KBM-7 (cell line): ENCODE measurements around the gene ULBP2.
"Not testable (repeated sequence)": the region's sequence is repeated elsewhere in the genome, so short reads cannot be mapped to it uniquely, and the experiment has no call there.

ENCODE experiments used
- DNase-seq: peaks from one replicate; pipeline ENCODE4 v3.0.0-alpha.2; 2015
- in situ Hi-C: fragments of 300-500 bp; cut with MboI; formaldehyde crosslinking; loops from 2 replicates; pipeline ENCODE4 v1.14.3; 2020; ENCODE audit warnings: low sequenced_read_pairs, low pct_unique_long_range_greater_than_20kb, mixed read lengths

ULBP2 gene

GRCh38 chr6:149906405-149906804, 35.4 kb upstream of the ULBP2 start:
- in situ Hi-C loops, result no loop called here
- no peak for DNase-seq

DNA sequence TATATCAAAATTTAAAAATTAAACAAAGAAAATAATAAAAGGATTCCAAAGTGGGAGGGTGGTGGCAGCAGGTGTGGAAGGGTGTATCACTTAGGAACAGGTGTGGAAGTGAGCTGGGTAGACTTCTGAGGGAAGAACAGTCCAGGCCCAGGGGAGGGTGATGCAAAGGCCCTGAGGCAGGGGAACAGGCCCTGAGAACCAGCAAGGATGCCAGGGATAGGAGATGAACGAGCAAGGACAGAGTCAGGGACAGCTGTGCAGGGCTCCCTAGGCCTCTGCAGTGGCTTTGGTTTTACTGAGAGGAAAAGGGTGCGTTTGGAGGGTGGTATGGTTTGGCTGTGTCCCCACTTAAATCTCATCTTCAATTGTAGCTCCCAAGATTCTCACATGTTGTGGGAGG, 34.5 kb upstream of the ULBP2 start:
- in situ Hi-C loops, result no loop called here

GRCh38 chr6:149908480-149908879, 33.3 kb upstream of the ULBP2 start:
- DNase-seq, in situ Hi-C loops: not testable (repeated sequence)

More for the DNA sequence above, 34.5 kb upstream of the ULBP2 start:
- DNase-seq, result no peak

- in situ Hi-C loops, result no loop called here
- DNase-seq, result no peak
Measured at GRCh38 chr6:149909701-149910470, 31.9 kb upstream of the ULBP2 start.

- no peak for DNase-seq
- in situ Hi-C loops, result no loop called here
Measured at GRCh38 chr6:149910721-149911151, 31.1 kb upstream of the ULBP2 start.

DNA sequence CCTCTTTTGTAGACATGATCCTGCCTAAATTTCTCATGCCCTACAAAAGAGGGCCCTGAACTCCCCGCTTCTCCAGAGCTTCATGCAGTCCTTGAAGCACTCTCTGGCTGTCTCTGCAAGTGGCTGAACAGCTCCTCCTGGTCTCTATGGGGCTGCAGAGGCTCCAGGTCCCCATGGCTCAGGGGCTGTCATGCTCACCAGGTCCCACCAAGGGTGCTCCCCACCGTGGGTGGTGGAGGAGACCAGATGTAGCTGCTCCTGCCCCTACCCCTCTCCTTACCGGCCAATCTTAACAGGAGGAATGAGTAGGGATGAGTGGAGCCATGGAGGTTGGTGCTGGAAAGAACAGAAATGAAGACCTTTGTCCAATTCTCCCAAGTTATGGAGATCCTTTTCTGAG, 29.1 kb upstream of the ULBP2 start:
- in situ Hi-C loops, DNase-seq: not testable (repeated sequence)

DNA sequence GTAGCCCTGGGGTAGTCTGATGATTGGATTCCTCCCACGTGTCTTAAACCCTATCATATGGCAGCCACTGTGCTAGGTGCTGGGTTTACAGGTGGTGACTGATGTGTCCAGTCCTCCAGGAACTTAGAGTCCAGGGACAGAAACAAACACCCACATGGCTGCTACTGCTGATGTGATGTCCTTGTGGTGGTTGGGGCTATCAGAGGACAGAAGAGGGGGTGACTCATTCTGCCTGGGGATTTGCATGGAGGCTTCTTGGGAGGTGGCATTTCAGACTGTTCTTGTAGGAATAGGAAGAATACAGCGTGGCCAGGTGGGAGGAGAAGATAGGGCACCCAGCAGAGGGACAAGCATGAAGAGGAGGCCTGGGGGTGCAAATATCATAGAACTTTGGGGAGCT, 28.7 kb upstream of the ULBP2 start:
- in situ Hi-C loops, result no loop called here
- no peak for DNase-seq

DNA sequence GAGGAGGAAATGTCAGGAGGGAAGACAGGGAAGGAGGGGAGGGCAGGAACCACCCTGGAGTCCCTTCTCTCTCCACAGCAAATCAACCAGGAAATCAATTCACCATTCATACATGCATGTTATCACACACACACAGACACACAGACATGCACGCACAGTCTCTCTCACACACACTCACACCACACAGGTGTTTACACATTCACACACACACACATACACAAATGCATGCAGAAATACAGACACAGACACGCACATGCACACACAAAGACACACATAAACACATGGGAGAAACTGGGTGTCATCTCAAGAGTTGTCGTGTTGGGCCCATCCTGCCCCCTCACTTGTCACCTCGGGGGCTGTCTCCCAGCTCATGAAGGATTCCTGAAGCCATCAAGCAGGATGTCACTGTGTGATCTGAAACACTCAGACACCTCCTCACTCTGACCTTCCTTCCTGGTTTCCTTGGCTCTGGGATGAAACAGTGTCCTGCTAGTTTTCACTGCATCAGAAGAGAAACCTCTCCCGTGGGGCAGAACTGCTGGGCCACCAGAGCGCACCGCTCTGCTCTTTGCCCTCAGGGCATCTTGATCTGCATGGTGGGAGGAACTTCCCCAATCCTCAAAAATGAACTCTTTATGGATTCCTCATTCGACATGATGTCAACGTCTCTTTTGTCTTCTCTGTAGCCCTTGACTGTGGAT, 28.1 kb upstream of the ULBP2 start:
- no peak for DNase-seq
- in situ Hi-C loops, result no loop called here

- no peak for DNase-seq
Measured at GRCh38 chr6:149915970-149916865, 25.6 kb upstream of the ULBP2 start.

DNA sequence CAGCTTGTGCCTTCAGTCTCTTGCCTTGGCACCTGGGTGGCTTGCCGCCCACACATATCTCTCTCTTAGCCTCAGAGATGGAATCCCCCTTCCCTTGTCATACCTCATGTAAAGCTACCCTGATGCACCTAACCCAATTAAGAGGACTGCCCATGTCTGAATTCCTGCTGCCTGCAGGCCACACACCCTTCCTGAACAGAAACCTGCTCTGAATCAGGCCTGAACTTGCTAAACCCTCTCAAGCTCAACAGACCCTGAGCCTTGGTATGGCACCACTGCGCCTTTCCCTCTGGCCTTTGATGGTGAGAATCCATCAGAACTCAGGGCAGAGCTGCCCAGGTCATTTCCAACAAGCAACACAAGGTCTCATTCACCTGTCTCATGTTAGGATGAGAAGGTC, 24.1 kb upstream of the ULBP2 start:
- in situ Hi-C loops, result no loop called here

More at GRCh38 chr6:149915970-149916865, 25.6 kb upstream of the ULBP2 start:
- in situ Hi-C loops, result no loop called here

DNA sequence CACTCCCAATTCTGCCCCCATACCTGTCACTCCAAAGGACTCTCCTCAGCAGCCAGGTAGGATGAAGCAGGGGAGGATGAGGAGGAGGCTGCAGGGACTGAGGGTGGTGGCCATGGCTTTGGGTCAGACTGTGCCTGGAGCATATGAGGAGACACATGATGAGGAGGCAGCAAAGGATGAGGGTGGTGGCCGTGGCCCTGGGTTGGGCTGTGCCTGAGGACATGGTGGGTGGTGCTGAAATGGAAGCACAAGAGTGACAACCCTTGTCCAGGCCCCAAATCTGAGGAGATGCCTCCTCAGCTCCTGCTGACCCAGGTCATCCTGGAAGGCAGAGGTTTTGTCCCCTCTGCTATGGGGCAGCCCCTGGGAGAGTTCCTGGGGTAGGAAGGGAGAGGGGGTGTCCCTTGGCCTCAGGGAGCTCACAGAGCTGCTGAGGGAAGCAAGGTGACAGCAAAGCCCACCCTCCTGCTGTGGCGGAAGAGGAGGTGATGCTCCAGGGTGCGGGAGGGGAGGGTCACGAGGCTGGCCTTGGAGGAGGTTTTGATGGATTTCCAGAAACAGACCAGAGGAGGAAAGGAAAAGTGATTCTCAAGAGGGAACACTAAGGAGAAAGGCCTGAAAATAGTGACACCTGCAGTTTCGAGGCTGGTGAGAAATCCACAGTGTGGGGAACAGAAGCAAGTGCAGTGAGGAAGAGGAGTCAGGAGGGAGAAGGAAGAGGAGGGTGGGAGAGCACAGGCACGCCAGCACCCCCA, 23.5 kb upstream of the ULBP2 start:
- in situ Hi-C loops, result no loop called here

More for the DNA sequence above, 24.1 kb upstream of the ULBP2 start:
- DNase-seq, result no peak

DNA sequence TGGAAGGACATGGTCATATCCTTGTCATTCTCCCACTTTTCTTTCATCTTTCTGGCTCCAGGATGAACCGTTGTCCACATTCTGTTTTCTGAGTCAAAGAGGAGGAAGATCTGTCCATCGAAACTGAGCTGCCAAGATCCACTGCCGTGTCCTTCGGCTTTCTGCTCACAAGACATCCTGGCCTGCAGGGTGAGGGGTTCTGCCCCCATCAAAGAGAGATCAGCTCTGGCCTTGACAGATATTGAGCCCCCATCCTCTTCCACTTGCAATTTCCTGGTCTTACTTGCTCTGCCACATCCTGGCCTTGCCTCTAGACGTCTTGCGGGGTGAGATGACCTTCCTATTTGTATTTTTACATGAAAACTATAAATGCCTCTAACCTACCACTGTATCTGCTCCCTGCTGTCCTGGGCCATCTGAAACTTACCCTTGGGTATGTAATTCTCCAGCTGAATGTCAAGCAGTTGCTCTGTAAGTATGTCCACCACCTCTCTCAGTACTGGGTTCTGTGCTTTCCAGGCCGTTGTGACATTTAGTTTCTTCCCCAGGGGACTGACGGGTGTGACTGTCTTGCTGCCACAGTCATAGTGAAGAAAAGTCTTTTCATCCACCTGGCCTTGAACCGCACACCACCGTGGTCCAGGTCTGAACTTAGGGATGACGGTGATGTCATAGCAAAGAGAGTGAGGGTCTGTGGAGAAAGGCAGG, 22.5 kb upstream of the ULBP2 start:
- in situ Hi-C loops, DNase-seq: not testable (repeated sequence)

More for the DNA sequence above, 23.5 kb upstream of the ULBP2 start:
- DNase-seq, result no peak

GRCh38 chr6:149919834-149920225, 22.0 kb upstream of the ULBP2 start:
- no peak for DNase-seq
- in situ Hi-C loops, result no loop called here

- in situ Hi-C loops, result no loop called here
Measured at GRCh38 chr6:149921361-149921760, 20.5 kb upstream of the ULBP2 start.

GRCh38 chr6:149922091-149922490, 19.7 kb upstream of the ULBP2 start:
- DNase-seq, in situ Hi-C loops: not testable (repeated sequence)

More at GRCh38 chr6:149921361-149921760, 20.5 kb upstream of the ULBP2 start:
- no peak for DNase-seq

GRCh38 chr6:149922642-149923326, 19.0 kb upstream of the ULBP2 start, which contains the start of gene RAET1G:
Gene RAET1G (minus strand): TSS chr6:149923121. CDS start chr6:149923010, 111 bp downstream.
- DNase-seq, result peak; percentile 95
- in situ Hi-C loops, result no loop called here

GRCh38 chr6:149923327-149923986, 18.4 kb upstream of the ULBP2 start:
- in situ Hi-C loops, result no loop called here

More at GRCh38 chr6:149923327-149923986, 18.4 kb upstream of the ULBP2 start:
- DNase-seq, result no peak
